Measurements from ENCODE around the gene ZDHHC6.
"Not testable (repeated sequence)": the region's sequence is repeated elsewhere in the genome, so short reads cannot be mapped to it uniquely, and the experiment has no call there.

ZDHHC6 gene

GRCh38 chr10:112446855-112447619 lies at the start of gene ZDHHC6, which contains the start of gene VTI1A:
Gene ZDHHC6 (minus strand): TSS chr10:112446914. CDS start chr10:112445436, 1,478 bp downstream.
Gene VTI1A (plus strand): TSS chr10:112447215. CDS start chr10:112447374, 159 bp downstream.
- peak; percentile 84 for DNase-seq (ENCODE audit: low spot score)

- no peak for DNase-seq (ENCODE audit: low spot score)
Measured at GRCh38 chr10:112492736-112493135, 46.0 kb upstream of the ZDHHC6 start.

GRCh38 chr10:112491144-112491543 lies 44.4 kb upstream of the ZDHHC6 start:
- no peak for DNase-seq (ENCODE audit: low spot score)

GRCh38 chr10:112490545-112490944 lies 43.8 kb upstream of the ZDHHC6 start:
- no peak for DNase-seq (ENCODE audit: low spot score)

GRCh38 chr10:112487964-112488363 lies 41.2 kb upstream of the ZDHHC6 start:
- DNase-seq (ENCODE audit: low spot score), result no peak

- no peak for DNase-seq (ENCODE audit: low spot score)
Measured at GRCh38 chr10:112484399-112484798, 37.7 kb upstream of the ZDHHC6 start.

- DNase-seq (ENCODE audit: low spot score), result peak; percentile 22
Measured at GRCh38 chr10:112481602-112482001, 34.9 kb upstream of the ZDHHC6 start.

- peak; percentile 18 for DNase-seq (ENCODE audit: low spot score)
Measured at GRCh38 chr10:112475575-112476218, 29.0 kb upstream of the ZDHHC6 start.

- peak; percentile 72 for DNase-seq (ENCODE audit: low spot score)
Measured at GRCh38 chr10:112471878-112472487, 25.3 kb upstream of the ZDHHC6 start.

GRCh38 chr10:112467541-112468075 lies 20.9 kb upstream of the ZDHHC6 start:
- DNase-seq (ENCODE audit: low spot score), result no peak

GRCh38 chr10:112466802-112467201 lies 20.1 kb upstream of the ZDHHC6 start:
- no peak for DNase-seq (ENCODE audit: low spot score)

GRCh38 chr10:112465299-112465883 lies 18.7 kb upstream of the ZDHHC6 start:
- no peak for DNase-seq (ENCODE audit: low spot score)

GRCh38 chr10:112464074-112464473 lies 17.4 kb upstream of the ZDHHC6 start:
- not testable (repeated sequence) for DNase-seq (ENCODE audit: low spot score)

GRCh38 chr10:112461029-112461887 lies 14.5 kb upstream of the ZDHHC6 start:
- no peak for DNase-seq (ENCODE audit: low spot score)

GRCh38 chr10:112460366-112460765 lies 13.7 kb upstream of the ZDHHC6 start:
- no peak for DNase-seq (ENCODE audit: low spot score)

- no peak for DNase-seq (ENCODE audit: low spot score)
Measured at GRCh38 chr10:112456533-112456932, 9.8 kb upstream of the ZDHHC6 start.

- no peak for DNase-seq (ENCODE audit: low spot score)
Measured at GRCh38 chr10:112454910-112455779, 8.4 kb upstream of the ZDHHC6 start.

- no peak for DNase-seq (ENCODE audit: low spot score)
Measured at GRCh38 chr10:112448888-112449287, 2.2 kb upstream of the ZDHHC6 start.

GRCh38 chr10:112447620-112447928 lies 860 bp upstream of the ZDHHC6 start:
- no peak for DNase-seq (ENCODE audit: low spot score)

GRCh38 chr10:112446055-112446854 lies 459 bp downstream of the ZDHHC6 start:
- peak; percentile 5 for DNase-seq (ENCODE audit: low spot score)
